OCI-LY1 (cell line): ENCODE measurements around the gene CBS.
"Not testable (repeated sequence)": the region's sequence is repeated elsewhere in the genome, so short reads cannot be mapped to it uniquely, and the experiment has no call there.

ENCODE experiments used
- CTCF ChIP-seq: fragments of 200-600 bp; sonication (generic), shearing (Covaris generic); IDR thresholded peaks from 2 replicates; pipeline ENCODE4 v1.5.1; 2017; ENCODE audit warnings: mild to moderate bottlenecking, antibody characterized with exemption, low read length, moderate library complexity, mixed read lengths
- EZH2 ChIP-seq: fragments of 200-600 bp; sonication (generic), shearing (Covaris generic); IDR thresholded peaks from 2 replicates; pipeline ENCODE4 v1.8.0; 2017; ENCODE audit warnings: borderline replicate concordance, mixed run types, mild to moderate bottlenecking, antibody characterized with exemption, low read length, moderate library complexity, mixed read lengths

- TF ChIP-seq CTCF, EZH2: not testable (repeated sequence)
Observed at GRCh38 chr21:43076643-43077042, 1.0 kb upstream of the CBS start.
